Measurements from ENCODE around the gene CDKN1C. TPM values are rescaled to one million over a fixed set of nuclear protein-coding genes. Genes with fewer than 3 reads are reported as not detected.

CDKN1C gene
- total and polyA plus RNA-seq, 4 donors, result 2.6 to 10.2 (median 3.5) TPM

DNA sequence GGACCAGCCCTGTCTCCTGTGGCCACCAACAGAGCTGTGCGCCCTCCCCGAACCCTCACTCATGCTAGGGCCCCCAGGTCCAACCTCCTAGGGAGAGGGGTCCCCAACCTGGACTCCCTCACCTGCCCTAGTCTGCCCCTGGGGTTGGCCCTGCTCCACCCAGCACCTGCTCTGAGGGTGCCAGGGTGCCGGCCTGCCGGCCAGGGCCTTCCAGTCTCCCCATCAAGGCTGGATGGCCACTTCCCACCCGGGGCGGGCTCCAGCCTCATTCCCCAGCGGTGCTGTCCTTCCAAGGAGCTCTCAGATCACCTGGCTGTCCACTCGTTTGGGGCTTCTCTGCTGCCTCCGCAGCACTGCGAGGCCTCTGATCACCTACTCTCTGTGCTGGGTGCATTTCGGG lies 39.1 kb downstream of the CDKN1C start:
- H3K27ac ChIP-seq (ENCODE audit: low read depth in 1 of 2, low read length in 2 of 2), result no peak overlapping the region
- TF ChIP-seq EGR1 (IDR thresholded peaks at IDR 0.05; ENCODE audit: low read depth in 2 of 2) (no peak), HNF4G (IDR thresholded peaks at IDR 0.05) (no peak), HNF4A (conservative IDR thresholded peaks at IDR 0.05) (no peak), JUND (IDR thresholded peaks at IDR 0.05) (no peak), RXRA (IDR thresholded peaks at IDR 0.05) (no peak), SP1 (IDR thresholded peaks at IDR 0.05) (no peak), FOXA1 (IDR thresholded peaks at IDR 0.05) (no peak), RAD21 (IDR thresholded peaks at IDR 0.05) (no peak)
- TF ChIP-seq, protein P1, sequence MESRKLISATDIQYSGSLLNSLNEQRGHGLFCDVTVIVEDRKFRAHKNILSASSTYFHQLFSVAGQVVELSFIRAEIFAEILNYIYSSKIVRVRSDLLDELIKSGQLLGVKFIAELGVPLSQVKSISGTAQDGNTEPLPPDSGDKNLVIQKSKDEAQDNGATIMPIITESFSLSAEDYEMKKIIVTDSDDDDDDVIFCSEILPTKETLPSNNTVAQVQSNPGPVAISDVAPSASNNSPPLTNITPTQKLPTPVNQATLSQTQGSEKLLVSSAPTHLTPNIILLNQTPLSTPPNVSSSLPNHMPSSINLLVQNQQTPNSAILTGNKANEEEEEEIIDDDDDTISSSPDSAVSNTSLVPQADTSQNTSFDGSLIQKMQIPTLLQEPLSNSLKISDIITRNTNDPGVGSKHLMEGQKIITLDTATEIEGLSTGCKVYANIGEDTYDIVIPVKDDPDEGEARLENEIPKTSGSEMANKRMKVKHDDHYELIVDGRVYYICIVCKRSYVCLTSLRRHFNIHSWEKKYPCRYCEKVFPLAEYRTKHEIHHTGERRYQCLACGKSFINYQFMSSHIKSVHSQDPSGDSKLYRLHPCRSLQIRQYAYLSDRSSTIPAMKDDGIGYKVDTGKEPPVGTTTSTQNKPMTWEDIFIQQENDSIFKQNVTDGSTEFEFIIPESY (IDR thresholded peaks at IDR 0.05), result no peak
- H3K9ac ChIP-seq (ENCODE audit: low read depth in 1 of 2, low read length in 2 of 2), result no peak overlapping the region
- H3K4me3 ChIP-seq (ENCODE audit: low read depth in 1 of 3, low read length in 3 of 3), result no peak overlapping the region
- H3K4me1 ChIP-seq (ENCODE audit: control insufficient read depth in 4 of 4, insufficient read depth in 4 of 4, low read length in 3 of 4), result no peaks in the 10 kb centered on the region
- no peaks in the 10 kb centered on the region for H3K36me3 ChIP-seq (ENCODE audit: control insufficient read depth in 4 of 4, insufficient read depth in 3 of 4, low read depth in 1 of 4, low read length in 3 of 4)
- 94% methylated on average over 11 of the region's 11 CpGs for whole genome bisulfite sequencing
- no peak for DNase-seq (ENCODE audit: low spot score)
- H3K9me3 ChIP-seq (ENCODE audit: control insufficient read depth in 4 of 4, low read length in 3 of 4), result no peaks in the 10 kb centered on the region
- H3K27me3 ChIP-seq (ENCODE audit: control insufficient read depth in 4 of 4, insufficient read depth in 4 of 4, low read length in 3 of 4), result peaks cover 0 to 9% (median 0%) of the 10 kb centered on the region in 4 donors

DNA sequence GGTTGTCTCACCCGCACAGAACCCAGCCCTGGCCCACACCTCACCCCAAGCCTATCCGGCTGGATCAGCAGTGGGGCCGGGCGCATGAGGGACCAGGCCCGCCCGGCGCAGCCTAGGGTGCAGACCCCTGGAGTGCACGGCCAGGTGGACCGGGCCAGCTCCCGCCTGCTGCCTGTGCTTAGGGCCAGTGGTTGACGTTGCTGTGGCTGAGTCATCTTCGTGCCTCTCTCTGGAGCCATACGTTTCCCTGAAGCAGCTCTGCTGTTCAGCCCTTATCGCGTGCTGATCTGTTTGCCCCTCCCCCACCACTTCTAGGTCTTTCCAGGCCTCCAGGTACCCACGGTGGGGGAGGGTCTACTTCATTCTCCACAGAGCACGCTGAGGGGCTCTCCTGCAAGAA lies 39.5 kb downstream of the CDKN1C start:
- WGBS, result 87% methylated on average over 17 of the region's 17 CpGs
- peaks cover 0 to 9% (median 0%) of the 10 kb centered on the region in 4 donors for H3K27me3 ChIP-seq (ENCODE audit: control insufficient read depth in 4 of 4, insufficient read depth in 4 of 4, low read length in 3 of 4)
- H3K9me3 ChIP-seq (ENCODE audit: control insufficient read depth in 4 of 4, low read length in 3 of 4), result no peaks in the 10 kb centered on the region
- DNase-seq (ENCODE audit: low spot score), result no peak
- H3K4me3 ChIP-seq (ENCODE audit: low read depth in 1 of 3, low read length in 3 of 3), result no peak overlapping the region
- H3K27ac ChIP-seq (ENCODE audit: low read depth in 1 of 2, low read length in 2 of 2), result no peak overlapping the region
- no peaks in the 10 kb centered on the region for H3K36me3 ChIP-seq (ENCODE audit: control insufficient read depth in 4 of 4, insufficient read depth in 3 of 4, low read depth in 1 of 4, low read length in 3 of 4)
- H3K9ac ChIP-seq (ENCODE audit: low read depth in 1 of 2, low read length in 2 of 2), result no peak overlapping the region
- TF ChIP-seq, protein P1 (IDR thresholded peaks at IDR 0.05), result no peak
- TF ChIP-seq, protein P2, sequence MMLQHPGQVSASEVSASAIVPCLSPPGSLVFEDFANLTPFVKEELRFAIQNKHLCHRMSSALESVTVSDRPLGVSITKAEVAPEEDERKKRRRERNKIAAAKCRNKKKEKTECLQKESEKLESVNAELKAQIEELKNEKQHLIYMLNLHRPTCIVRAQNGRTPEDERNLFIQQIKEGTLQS (IDR thresholded peaks at IDR 0.05), result no peak
- TF ChIP-seq EGR1 (IDR thresholded peaks at IDR 0.05; ENCODE audit: low read depth in 2 of 2), result no peak
- no peak for TF ChIP-seq JUND (IDR thresholded peaks at IDR 0.05)
- no peak for TF ChIP-seq YY1 (IDR thresholded peaks at IDR 0.05)
- no peak for TF ChIP-seq GABPA (IDR thresholded peaks at IDR 0.05 in 1 of 2, conservative IDR thresholded peaks at IDR 0.05 in 1 of 2)
- no peak for TF ChIP-seq FOXA1 (IDR thresholded peaks at IDR 0.05)
- no peak for TF ChIP-seq TAF1 (conservative IDR thresholded peaks at IDR 0.05)
- no peak for TF ChIP-seq RAD21 (IDR thresholded peaks at IDR 0.05)
- no peak for TF ChIP-seq SP1 (IDR thresholded peaks at IDR 0.05)
- TF ChIP-seq NR2F2 (IDR thresholded peaks at IDR 0.05), result no peak
- no peaks in the 10 kb centered on the region for H3K4me1 ChIP-seq (ENCODE audit: control insufficient read depth in 4 of 4, insufficient read depth in 4 of 4, low read length in 3 of 4)

DNA sequence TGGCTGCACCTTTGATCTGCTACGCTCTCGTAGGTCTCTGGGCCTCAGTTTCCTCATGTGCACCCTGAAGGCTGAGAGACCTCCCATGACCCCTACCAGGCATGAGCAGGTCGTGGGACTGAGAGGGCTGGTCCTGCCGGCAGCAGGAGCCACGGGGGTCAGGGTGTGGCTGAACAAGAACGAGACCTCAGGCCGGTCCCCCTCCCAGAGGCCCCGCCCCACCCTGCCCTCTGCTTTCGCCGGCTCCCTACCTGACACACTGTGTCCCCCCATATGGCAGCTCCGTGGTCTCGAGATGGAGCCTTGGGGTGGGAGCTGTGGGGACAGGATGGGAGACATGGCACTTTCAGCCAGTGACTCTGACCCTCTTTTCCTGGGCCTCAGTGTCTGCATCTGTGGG lies 40.6 kb downstream of the CDKN1C start:
- H3K27ac ChIP-seq (ENCODE audit: low read depth in 1 of 2, low read length in 2 of 2), result no peak overlapping the region
- no peaks in the 10 kb centered on the region for H3K9me3 ChIP-seq (ENCODE audit: control insufficient read depth in 4 of 4, low read length in 3 of 4)
- DNase-seq (ENCODE audit: low spot score), result no peak
- WGBS, result 92% methylated on average over 12 of the region's 12 CpGs
- no peaks in the 10 kb centered on the region for H3K36me3 ChIP-seq (ENCODE audit: control insufficient read depth in 4 of 4, insufficient read depth in 3 of 4, low read depth in 1 of 4, low read length in 3 of 4)
- H3K4me1 ChIP-seq (ENCODE audit: control insufficient read depth in 4 of 4, insufficient read depth in 4 of 4, low read length in 3 of 4), result no peaks in the 10 kb centered on the region
- H3K27me3 ChIP-seq (ENCODE audit: control insufficient read depth in 4 of 4, insufficient read depth in 4 of 4, low read length in 3 of 4), result peaks cover 0 to under 1% (median 0%) of the 10 kb centered on the region in 4 donors
- no peak overlapping the region for H3K4me3 ChIP-seq (ENCODE audit: low read depth in 1 of 3, low read length in 3 of 3)
- H3K9ac ChIP-seq (ENCODE audit: low read depth in 1 of 2, low read length in 2 of 2), result no peak overlapping the region
- TF ChIP-seq SP1 (IDR thresholded peaks at IDR 0.05), result no peak
- TF ChIP-seq TAF1 (conservative IDR thresholded peaks at IDR 0.05), result no peak
- TF ChIP-seq EGR1 (IDR thresholded peaks at IDR 0.05; ENCODE audit: low read depth in 2 of 2), result no peak
- TF ChIP-seq MAX (IDR thresholded peaks at IDR 0.05), result no peak
- no peak for TF ChIP-seq HNF4G (IDR thresholded peaks at IDR 0.05)
- TF ChIP-seq, protein P2 (IDR thresholded peaks at IDR 0.05), result no peak
- TF ChIP-seq FOXA2 (IDR thresholded peaks at IDR 0.05), result no peak
- TF ChIP-seq, protein P1 (IDR thresholded peaks at IDR 0.05), result no peak
- TF ChIP-seq NR2F2 (IDR thresholded peaks at IDR 0.05), result no peak
- no peak for TF ChIP-seq FOXA1 (IDR thresholded peaks at IDR 0.05)
- TF ChIP-seq RAD21 (IDR thresholded peaks at IDR 0.05), result no peak
- no peak for TF ChIP-seq HNF4A (conservative IDR thresholded peaks at IDR 0.05)
- no peak for TF ChIP-seq GABPA (IDR thresholded peaks at IDR 0.05 in 1 of 2, conservative IDR thresholded peaks at IDR 0.05 in 1 of 2)
- no peak for TF ChIP-seq RXRA (IDR thresholded peaks at IDR 0.05)

Measured in liver (tissue), 9 donors.